ENCODE measurements around the gene DNAJC9.
A peak's percentile ranks its signal among the peaks of the same experiment; 100 is the strongest.

DNAJC9 gene

DNA sequence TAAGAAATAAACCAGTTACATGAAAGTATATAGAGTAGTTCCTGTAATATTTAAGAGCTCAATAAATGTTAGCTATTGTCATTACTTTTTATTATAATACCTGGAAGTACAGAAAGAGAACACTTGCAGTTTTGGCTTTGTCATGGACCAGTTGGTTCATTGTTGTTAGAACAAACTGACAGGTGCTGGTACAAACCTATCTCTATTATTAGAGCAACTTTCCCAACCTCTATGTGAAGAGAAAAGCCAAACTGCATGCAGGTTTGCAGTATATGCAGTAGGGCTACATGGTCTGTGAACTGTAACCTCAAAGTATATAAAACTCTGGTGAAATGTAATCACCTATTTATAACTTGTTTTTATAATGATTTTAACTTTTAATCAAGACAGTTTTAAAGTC is 20.4 kb downstream of the DNAJC9 start:
- DNase-seq (ENCODE audit: low read depth), result no peak

DNA sequence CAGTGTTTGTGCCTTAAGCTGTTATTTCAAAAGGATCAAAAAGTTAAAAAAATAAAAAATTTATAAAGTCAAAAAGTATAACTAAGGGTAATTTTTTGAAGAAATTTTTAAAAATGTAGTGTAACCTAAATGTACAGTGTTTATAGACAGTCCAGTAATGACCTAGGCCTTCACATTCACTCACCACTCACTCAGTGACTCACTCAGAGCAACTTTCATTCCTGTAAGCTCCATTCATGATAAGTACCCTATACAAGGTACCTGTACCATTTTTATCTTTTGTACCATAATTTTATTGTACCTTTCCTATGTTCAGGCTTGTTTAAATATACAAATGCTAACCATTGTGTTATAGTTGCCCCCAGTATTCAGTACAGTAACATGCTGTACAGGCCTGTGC is 21.5 kb downstream of the DNAJC9 start:
- TF ChIP-seq, protein P1, sequence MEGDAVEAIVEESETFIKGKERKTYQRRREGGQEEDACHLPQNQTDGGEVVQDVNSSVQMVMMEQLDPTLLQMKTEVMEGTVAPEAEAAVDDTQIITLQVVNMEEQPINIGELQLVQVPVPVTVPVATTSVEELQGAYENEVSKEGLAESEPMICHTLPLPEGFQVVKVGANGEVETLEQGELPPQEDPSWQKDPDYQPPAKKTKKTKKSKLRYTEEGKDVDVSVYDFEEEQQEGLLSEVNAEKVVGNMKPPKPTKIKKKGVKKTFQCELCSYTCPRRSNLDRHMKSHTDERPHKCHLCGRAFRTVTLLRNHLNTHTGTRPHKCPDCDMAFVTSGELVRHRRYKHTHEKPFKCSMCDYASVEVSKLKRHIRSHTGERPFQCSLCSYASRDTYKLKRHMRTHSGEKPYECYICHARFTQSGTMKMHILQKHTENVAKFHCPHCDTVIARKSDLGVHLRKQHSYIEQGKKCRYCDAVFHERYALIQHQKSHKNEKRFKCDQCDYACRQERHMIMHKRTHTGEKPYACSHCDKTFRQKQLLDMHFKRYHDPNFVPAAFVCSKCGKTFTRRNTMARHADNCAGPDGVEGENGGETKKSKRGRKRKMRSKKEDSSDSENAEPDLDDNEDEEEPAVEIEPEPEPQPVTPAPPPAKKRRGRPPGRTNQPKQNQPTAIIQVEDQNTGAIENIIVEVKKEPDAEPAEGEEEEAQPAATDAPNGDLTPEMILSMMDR (conservative IDR thresholded peaks at IDR 0.05; ENCODE audit: control insufficient read depth, insufficient read depth, low read depth, low read length), result no peak
- peak; percentile 25 for DNase-seq (ENCODE audit: low read depth)
- no peak overlapping the region for H3K4me3 ChIP-seq (ENCODE audit: control insufficient read depth, low read depth, low read length)

More for the DNA sequence above, 20.4 kb downstream of the DNAJC9 start:
- no peak overlapping the region for H3K4me3 ChIP-seq (ENCODE audit: control insufficient read depth, low read depth, low read length)
- TF ChIP-seq, protein P1 (conservative IDR thresholded peaks at IDR 0.05; ENCODE audit: control insufficient read depth, insufficient read depth, low read depth, low read length), result no peak

DNA sequence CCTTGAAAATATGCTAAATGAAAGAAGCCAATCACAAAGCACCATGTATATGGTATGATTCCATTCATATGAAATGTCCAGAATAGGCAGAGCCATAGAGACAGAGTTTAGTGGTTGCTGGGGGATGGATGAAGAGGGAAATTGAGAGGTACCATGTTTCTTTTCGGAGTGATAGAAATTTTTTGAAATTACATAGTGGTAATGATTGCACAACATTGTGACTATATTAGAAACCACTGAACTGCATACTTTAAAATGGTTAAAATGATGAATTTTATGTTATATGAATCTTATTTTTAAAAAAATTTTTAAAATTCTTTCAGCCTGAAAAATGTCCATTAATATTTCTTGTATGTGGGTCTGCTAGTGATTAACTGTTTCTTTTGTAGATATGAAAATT is 26.1 kb downstream of the DNAJC9 start:
- no peak for DNase-seq (ENCODE audit: low read depth)
- TF ChIP-seq, protein P1 (conservative IDR thresholded peaks at IDR 0.05; ENCODE audit: control insufficient read depth, insufficient read depth, low read depth, low read length), result no peak

DNA sequence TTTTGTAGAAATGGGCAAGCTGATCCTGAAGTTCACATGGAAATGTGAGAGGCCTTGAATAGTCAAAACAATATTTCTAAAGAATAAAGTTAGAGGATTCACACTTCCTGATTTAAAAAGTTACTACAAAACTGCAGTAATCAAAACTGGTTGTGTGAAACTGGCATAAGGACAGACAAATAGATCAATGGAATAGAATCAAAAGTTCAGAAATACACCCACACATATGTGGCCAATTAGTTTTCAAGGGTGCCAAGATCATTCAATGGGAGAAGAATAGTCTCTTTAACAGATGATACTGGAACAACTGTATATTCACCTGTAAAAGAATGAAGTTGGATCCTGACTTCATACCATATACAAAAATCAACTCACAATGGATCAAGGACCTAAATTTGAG is 27.7 kb downstream of the DNAJC9 start:
- DNase-seq (ENCODE audit: low read depth), result no peak
- TF ChIP-seq, protein P1 (conservative IDR thresholded peaks at IDR 0.05; ENCODE audit: control insufficient read depth, insufficient read depth, low read depth, low read length), result no peak
- no peak overlapping the region for H3K4me3 ChIP-seq (ENCODE audit: control insufficient read depth, low read depth, low read length)

More for the DNA sequence above, 26.1 kb downstream of the DNAJC9 start:
- H3K4me3 ChIP-seq (ENCODE audit: control insufficient read depth, low read depth, low read length), result no peak overlapping the region

DNA sequence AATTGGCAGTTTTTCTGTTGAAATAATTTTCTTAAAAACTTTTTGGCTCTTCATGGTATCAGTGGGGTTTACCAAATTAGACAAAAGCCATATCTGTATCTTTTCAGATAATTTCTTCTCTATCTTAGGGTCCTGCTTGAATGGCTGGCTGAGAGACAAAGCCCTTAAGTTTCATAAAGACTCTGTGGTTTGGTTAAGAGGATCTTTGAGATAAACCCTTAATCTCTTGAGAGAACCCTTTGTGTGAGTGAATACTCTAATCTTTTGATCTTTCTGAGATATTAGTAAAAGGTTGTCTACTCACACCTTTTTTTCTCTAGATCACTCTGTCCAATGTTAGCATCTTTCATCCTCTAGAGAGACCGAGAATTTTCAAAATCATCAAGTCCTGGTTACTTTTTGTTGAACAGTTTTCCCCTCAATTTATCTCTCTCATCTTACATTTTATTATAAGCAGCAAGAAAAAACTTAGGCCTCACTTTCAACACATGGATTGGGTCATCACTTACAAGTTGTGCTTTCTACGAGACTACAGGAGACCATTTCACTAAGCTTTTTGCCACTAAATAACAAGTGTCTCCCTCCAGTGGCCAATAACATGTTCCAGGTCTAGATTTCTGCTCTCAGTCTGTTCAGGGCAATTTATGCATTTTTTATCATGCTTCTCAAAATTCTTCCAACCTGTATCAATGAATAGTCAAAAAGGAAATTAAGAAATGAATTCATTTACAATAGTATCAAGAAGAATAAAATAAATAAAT is 28.4 kb downstream of the DNAJC9 start:
- no peak overlapping the region for H3K4me3 ChIP-seq (ENCODE audit: control insufficient read depth, low read depth, low read length)
- TF ChIP-seq, protein P1 (conservative IDR thresholded peaks at IDR 0.05; ENCODE audit: control insufficient read depth, insufficient read depth, low read depth, low read length), result peak; percentile 49
- DNase-seq (ENCODE audit: low read depth), result peak; percentile 39

DNA sequence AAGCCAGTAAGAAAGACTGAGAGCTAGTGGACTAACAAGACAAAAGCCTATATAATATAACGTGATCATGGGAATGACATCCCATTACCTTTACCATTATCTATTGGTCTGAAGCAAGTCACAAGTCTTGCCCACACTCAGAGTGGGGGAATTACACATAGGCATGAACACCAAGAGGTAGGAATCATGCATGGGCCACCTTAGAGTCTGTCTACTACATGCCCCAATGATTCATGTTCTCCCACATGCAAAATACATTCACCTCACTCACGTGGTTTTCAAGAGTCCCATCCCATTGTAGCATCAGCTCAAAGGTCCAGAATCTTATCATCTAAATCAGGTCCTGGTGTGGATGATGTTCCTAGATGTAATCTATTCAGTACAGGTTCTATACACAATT is 29.4 kb downstream of the DNAJC9 start:
- DNase-seq (ENCODE audit: low read depth), result no peak
- TF ChIP-seq, protein P1 (conservative IDR thresholded peaks at IDR 0.05; ENCODE audit: control insufficient read depth, insufficient read depth, low read depth, low read length), result no peak
- no peak overlapping the region for H3K4me3 ChIP-seq (ENCODE audit: control insufficient read depth, low read depth, low read length)
